NCI-H460 (cell line): Measurements from ENCODE around the gene NAT16. TPM values are rescaled to one million over a fixed set of nuclear protein-coding genes. Genes with fewer than 3 reads are reported as not detected.

Experiments used
- DNase-seq: peaks from one replicate; pipeline ENCODE4 v3.0.0-alpha.2; 2016; ENCODE audit warnings: low read depth; ENCODE audit errors: extremely low read depth
- total RNA-seq: library from RNA; depleted of rRNA; stranded (reverse); fragments of >200 nt; shearing (Covaris generic); gene quantifications from 2 replicates; pipeline ENCODE4 v1.2.3, GENCODE V29; 2014

The NAT16 gene
- total RNA-seq, 1 experiment from 2014 or later, result not detected

DNA sequence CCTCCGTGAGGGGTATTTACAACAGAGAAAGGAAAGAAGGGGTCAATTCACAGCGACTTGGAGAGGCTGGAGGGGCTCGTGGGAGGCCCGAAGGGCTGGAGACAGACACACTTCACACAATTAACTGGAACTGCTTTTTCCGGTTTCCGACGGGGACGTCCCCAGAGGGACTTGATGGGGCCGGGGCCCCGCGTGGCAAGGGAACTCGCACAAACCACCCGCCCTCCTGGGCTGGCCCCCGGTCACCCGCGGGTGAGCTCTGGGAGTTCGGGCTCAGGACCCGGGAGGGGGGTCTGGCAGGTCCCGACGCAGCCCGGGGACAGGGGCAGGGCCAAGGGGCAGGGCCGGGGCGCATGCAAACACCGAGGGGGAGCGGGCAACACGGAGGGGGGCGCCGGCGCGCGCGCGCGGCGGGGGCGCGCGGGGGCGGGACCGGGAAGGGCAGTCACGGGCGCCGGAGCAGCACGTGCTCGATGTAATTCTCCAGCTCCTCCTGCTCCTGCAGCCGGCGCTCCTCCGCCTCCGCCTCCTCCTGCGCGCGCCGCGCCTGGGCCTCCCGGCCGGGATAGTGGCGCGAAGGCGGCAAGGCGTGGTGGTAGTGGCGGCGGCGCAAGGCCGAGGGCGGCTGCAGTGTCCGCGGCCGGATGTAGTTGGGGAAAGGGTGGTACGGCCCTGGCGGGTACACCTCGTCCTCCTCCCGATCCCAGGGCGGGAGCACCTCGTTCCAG, 17.4 kb downstream of the NAT16 start:
- DNase-seq, result peak; percentile 43

DNA sequence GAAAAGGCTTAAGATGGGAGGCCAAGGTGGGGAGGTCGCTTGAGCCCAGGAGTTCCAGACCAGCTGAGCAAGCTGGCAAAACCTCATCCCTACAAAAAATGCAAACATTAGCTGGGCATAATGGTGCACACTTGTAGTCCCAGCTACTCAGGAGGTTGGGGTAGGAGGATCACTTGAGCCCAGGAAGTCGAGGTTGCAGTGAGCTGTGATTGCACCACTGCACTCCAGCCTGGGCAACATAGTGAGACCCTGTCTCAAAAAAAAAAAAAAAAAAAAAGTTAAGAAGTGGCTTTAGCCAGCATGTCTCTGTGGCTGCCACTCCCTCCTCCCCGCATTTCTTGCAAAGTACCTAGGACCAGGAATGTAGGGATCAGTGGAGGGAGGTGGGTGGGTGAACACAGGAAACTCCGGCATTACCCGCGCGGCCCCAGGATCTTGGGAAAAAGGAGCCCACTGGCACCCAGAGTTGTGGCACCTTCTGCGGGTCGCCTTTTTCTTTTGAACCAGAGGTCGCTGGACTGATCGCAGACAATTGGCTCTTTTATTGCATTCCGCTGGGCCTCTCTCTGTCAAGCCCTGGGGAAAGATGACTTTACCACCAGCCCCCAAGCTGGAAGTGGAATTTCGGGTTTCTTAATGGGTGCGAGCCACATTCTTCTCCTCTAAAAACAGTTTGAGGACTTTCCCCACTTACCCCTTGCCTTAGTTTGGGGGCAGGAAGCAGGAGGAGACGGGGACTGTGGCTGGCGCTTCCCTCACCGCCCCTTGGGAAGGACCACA, 18.2 kb downstream of the NAT16 start:
- DNase-seq, result no peak

DNA sequence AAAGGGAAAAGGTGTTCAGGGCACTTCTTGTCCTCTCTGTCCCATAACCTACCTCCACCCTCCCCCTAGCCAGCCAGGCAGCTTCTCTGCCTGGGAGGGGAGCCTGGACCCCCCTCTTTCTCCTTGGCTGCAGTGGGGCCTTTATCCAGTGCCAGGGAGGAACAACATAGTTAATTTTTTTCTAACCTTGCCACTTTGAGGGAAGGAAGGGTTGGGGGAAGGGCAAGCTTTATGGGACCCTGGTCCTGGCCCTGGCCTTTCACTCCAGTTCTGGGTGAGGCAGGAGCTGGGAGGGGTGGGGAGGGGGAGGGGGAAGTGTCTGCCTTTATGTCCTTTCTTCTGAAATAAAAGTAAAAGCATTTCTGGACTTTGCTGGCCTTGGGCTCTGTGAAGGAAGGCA, 19.2 kb downstream of the NAT16 start:
- no peak for DNase-seq

DNA sequence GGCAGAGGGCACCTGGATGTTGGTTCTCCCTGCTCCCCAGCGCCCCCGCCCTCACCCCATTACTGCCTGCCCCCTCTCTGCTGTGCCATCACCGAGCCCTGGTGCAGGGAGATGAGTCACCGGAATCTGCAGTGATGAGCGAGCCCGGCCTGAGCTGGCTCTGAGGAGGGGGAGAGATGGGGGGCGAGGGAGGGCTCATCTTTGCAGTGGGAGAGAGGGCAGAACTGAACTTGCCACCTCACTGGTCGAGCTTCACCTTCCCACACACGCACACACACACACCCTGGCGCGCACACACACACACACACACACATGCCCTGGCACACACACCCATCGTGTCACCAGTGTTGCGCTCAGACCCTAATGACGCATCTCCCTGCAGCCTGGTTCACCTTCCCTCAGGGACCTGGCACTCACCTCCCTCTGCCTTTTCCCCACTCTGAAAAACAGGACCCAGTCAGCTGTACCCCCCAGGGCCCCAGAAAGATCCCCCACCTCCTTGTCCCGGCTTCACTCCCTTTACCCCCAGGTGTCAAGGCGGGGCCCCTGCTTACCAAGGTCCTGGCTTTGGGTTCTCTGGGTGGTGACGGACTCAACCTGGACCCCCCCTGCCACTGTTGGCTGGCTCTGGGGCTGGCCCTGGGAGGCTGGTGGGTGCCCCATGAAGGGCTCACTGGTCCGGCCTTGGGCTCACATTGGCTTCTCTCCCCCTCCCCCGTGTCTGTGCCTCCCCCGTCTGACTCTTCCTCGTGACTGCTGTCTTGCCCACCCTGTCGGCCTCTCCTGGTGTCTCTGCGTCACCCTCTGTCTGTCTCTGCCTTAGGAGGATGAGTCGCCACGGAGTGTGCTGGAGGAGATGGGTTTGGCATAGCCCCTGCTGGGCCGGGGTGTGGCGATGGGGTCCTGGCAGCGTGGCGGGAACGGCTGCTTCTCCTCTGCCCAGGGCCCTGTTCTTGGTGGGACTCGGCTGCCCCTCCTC, 20.1 kb downstream of the NAT16 start:
- DNase-seq, result no peak

DNA sequence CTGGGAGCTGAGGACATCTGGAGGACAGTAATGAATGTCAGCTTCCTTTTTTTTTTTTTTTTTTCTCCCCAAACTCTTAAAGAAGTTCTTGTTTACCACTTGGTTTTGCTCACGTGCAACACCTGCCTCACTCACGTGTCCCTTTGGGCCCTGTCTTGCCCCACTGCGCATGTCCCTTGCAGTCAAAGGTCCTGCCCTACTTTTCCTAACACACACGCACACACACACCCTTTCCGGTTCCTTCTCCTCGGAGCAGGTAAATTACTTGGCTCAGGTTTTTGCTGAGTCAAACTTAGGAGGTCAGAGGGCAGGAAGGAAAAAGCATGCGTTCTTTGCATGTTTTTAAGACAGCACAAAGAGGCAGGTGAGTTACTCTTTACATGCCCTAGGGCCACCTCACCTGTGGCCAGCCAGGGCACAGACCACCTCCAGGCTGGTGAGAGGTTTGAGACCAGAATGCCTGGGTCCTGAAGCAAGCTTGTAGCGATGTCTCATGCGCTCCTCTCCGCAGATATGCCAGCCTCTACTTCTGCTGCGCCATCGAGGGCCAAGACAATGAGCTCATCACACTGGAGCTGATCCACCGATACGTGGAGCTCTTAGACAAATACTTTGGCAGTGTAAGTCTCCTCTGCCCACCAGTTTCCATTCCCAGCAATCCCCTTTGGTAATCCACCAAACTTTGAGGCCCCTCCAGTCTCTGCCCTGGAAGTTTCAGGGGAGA, 23.1 kb downstream of the NAT16 start:
- DNase-seq, result no peak

DNA sequence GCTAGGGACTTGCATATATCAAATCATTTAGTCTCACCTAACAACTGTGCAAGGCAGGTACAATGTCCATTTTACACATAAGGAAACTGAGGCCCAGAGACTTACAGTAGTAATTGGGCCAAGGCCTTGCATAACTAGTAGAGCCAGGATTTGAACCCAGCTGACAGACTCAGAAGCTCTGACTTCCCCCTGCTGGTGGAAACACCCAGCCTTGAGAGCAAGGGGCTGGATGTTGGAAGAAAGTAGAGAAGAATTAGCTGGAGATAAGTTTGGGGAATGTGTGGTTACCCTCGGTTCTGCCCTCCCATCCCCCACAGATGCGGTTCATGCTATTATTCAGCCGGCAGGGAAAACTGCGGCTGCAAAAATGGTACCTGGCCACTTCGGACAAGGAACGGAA, 23.8 kb downstream of the NAT16 start:
- no peak for DNase-seq

DNA sequence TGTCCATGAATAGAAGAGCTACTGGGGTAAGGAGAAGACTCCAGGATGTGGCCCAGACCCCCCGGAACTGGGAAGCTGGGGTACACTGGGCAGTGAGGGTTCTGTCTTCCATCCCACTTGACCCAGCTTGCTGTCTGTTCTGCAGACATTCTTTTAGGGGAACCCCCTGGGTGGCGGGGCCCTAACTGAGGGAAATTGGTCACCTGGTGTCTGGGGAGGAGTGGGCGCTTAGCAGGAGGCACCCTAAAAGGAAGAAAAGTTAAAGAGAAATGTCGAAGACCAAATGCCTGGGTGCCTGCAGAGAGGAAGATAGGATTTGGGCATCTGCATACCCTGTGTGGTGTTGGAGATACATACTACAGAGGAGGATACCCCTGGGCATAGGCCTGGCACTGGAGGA, 24.8 kb downstream of the NAT16 start:
- no peak for DNase-seq

DNA sequence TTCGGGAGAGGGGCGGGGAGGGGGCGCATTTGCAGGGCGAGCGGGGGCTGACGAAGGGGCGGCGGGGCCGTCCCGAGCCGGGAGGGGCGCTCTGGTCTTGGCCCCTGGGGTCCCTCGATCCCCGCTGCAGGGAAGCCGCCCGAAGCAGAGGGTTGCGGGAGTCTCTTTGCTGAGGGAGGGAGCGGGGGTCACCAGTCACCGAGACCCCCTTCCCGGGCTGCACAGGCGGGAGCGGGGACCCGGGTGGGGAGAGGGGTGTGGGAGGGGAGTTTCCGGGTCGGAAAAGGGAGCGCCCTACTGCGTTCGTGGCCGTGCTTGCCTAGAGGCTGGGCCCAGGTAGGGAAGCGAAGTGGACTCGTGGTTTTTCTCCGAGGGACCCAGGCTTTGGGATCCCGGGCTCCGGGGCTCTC, 25.4 kb downstream of the NAT16 start:
- DNase-seq, result no peak

DNA sequence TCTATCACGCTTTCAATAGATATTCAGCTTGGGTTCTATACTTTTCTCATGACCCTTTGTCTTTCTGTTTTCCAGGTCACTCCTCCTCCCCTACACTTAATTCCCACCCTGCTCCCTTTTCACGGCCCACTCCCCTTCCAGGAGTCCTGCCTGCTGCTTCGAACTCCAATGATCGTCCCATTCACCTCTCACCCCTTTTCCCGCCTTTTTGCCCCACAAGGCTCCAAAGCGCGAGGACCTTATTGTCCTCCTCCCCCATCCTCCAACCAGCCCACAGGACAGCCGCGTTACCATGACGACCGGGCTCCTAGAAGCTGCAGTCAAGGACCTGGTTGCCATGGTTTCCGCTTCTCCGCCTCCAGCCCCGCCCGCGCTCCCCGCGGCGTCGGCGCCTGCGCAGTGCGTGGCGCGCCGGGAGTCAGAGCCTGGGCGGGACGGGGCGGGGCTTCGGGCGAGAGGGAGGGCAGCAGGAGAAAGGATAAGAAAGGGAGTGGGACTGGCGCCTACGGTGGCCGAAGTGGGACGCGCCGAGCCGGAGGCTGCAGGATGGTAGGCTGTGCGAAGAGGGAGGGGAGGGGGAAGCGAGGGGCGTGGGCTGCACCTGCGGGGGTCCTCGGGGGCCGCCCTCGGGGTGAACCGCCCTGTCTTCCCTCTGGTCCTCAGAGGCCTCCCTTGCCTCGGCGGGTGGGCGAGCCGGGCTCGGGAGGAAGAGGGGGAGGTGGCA, 26.0 kb downstream of the NAT16 start, which contains the start of gene AP1S1:
Gene AP1S1, plus strand, starts transcription at position 508 of the 724 bp plus-strand sequence. Its CDS starts 39 bp downstream, at position 547.
- DNase-seq, result peak; percentile 92

DNA sequence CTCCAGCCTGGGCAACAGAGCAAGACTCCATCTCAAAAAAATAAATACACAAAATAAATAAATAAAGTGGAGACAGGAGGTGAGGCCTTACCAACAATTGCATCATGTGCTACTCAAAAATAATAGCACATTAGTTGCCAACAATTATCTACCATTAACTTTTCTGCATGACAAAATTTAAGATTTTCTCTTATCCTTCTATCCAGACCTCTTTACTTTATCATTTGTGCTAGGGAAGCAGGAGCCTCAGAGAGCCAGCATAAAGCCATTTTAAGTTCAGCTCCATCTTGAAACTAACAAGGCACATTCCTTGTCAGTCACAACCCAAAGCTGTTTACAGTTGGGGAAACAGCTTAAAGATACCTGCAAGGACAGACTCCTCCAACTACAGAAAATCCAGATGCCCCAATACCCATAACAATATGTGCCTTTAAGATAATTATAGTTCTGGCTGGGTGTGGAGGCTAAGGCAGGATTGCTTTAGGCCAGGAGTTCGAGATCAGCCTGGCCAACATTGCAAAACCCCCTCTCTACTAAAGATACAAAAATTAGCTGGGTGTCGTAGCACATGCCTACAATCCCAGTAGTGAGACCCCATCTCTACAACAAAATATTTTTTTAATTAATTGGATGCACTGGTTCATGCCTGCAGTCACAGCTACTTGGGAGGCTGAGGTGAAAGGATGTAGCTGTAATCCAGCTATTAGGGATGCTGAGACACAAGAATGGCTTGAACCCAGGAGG, 28.0 kb downstream of the NAT16 start:
- DNase-seq, result no peak

DNA sequence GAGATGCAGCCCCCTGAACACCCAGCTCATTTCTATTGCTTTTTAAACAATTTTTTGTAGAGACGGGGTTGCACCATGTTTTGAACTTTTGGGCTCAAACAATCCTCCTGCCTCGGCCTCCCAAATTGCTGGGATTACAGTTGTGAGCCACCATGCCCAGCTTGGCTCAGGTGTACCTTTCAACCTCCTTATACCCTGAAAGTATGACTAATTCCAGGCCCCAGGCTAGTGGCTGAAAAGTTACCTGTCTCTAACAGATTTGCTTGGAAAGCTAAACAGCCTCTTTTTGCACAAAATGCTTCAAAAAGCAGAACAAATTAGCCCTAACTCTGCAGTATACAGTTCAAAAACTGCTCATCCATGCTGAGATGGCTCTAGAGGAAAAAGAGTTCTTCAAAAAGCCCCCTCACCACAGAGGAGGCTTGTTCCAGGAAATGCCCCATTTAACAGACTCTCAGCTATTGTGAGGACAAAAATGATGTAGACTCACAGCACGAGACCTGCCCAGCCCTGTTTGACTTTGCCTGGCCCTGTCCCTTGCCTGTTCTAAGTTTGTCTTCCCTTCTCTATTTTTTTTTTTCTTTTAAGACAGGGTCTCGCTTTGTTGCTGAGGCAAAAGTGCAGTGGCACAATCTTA, 39.2 kb downstream of the NAT16 start:
- DNase-seq, result no peak

DNA sequence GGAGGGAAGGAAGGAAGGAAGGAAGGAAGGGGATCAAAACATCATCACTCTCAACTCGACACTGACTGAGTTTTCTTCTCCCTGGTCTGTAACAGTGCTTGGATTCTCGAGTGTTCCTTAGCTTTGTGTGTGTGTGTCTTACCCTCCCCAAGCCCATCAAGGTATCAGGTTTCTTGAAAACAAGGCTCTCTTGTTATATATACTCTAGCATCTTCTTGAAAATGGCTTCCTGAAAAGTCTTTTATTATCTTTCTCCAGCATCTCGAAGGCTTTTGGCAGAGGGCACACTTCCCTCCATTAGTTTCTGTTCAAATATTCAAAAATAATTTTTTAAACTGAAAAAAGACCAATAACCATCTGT, 39.8 kb downstream of the NAT16 start:
- no peak for DNase-seq

DNA sequence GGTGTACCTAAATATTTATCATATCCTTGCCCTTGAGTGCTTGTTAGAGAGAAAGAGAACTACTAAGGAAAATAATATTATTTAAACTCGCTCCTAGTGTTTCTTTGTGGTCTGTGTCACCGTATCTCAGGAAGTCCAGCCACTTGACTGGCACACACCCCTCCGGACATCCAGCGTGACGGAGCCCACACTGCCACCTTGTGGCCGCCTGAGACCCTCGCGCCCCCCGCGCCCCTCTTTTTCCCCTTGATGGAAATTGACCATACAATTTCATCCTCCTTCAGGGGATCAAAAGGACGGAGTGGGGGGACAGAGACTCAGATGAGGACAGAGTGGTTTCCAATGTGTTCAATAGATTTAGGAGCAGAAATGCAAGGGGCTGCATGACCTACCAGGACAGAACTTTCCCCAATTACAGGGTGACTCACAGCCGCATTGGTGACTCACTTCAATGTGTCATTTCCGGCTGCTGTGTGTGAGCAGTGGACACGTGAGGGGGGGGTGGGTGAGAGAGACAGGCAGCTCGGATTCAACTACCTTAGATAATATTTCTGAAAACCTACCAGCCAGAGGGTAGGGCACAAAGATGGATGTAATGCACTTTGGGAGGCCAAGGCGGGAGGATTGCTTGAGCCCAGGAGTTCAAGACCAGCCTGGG, 41.8 kb downstream of the NAT16 start:
- DNase-seq, result peak; percentile 96

DNA sequence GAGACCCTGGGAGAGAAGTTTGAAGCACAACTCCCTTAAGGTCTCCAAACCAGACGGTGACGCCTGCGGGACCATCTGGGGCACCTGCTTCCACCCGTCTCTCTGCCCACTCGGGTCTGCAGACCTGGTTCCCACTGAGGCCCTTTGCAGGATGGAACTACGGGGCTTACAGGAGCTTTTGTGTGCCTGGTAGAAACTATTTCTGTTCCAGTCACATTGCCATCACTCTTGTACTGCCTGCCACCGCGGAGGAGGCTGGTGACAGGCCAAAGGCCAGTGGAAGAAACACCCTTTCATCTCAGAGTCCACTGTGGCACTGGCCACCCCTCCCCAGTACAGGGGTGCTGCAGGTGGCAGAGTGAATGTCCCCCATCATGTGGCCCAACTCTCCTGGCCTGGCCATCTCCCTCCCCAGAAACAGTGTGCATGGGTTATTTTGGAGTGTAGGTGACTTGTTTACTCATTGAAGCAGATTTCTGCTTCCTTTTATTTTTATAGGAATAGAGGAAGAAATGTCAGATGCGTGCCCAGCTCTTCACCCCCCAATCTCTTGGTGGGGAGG, 42.4 kb downstream of the NAT16 start:
- DNase-seq, result no peak

DNA sequence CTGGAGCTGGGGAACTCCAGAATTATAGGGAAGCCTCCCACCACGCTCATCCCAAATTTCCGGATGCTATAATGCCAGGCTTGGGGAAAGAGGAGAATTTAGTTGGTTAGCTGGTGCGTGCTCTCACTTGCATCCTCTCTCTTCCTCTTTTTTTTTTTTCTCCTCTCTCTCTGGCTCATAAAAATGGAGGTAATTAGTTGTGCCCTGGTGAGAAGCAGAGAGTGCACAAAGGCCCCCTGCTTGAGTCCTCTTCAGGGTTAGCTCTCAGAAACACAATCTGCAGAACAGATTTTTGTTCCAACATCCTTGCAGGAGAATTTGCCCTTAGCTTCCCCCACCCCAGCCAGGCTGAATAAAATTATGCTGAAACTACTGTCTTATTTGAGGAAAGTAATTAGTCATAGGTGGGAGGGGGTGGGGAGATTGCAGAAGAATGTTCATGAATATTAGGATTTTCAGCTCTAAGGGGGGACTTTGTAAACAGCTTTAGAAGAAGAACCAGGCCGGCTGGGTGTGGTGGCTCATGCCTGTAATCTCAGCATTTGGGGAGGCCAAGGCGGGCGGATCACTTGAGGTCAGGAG, 45.6 kb downstream of the NAT16 start:
- DNase-seq, result no peak

DNA sequence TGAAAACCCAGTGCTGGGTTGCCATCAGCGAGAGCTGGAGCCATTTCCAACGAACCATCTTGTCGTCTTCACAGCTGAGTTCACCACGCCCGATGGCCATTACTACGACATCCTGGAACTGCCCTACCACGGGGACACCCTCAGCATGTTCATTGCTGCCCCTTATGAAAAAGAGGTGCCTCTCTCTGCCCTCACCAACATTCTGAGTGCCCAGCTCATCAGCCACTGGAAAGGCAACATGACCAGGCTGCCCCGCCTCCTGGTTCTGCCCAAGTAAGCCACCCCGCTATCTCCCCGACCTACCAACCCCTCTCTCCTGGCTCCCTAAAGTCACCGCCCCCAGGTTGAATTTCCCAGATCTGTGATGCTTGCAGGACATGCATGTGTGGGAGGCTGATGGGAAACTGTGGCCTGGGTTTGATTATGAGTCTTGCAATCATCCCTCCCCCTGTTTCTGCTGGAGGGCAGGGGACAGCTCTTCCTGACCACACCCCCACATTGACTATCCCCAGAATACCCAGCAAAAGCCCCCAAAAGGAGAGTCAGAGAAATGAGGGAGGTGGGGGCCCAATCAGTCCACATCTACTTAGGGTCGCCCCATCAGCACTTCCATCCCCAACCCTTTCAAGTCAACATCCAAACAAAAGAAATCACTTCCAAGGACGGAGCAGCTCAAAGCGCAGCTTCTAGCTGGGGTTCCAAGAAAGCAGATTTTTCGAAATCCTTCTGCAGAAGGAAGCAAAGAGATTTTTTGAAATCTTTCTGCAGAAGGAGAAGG, 46.3 kb downstream of the NAT16 start:
- no peak for DNase-seq
